Renal cortex interstitium (tissue), 11 donors: ENCODE measurements around the gene LRRC8B. TPM values are rescaled to one million over a fixed set of nuclear protein-coding genes. Genes with fewer than 3 reads are reported as not detected.
"Not testable (repeated sequence)": the region's sequence is repeated elsewhere in the genome, so short reads cannot be mapped to it uniquely, and the experiment has no call there.

Experiments used
- DNase-seq, 11 donors: peaks; one replicate each; pipeline ENCODE4 v3.0.0-alpha.2; 2013; ENCODE audit warnings: low read depth in 9 of 11, low spot score in 4 of 11; ENCODE audit errors: extremely low read depth in 1 of 11
- polyA plus RNA-seq, 3 donors: library from polyadenylated mRNA; unstranded; fragments of 120-200 nt; gene quantifications; one replicate each; pipeline ENCODE4 v1.2.1, GENCODE V29; 2013; ENCODE audit not compliant: insufficient read length in 3 of 3

Gene LRRC8B
- polyA plus RNA-seq, 3 donors: 8.2 to 9.3 (median 8.7) TPM

DNA sequence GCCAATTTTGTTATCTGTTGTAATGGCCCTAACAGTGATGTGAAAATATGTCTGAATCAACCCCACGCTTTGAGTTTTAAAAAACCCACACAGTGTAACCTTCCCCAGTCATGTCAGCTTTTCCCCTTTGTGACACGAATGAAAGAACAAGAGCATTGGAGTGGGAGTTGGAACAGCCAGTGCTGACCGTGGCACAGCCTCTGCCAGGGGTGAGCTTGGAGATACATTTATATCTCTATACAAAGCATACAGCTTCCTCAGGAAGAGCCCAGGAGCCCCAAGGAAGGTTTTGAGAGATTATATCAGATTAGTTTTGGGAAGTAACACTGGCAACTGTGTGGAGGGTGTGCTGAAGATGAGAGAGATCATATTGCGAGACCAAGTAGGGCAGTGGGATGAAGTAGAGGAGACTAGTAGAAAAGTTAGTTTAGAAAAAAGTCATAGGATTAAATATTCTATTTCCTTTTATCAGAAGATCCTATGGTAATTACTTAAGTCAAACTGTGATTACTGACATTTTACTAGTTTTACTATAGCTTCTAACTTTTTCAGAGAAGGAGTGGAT is 15.9 kb downstream of the LRRC8B start:
- no peak for DNase-seq

DNA sequence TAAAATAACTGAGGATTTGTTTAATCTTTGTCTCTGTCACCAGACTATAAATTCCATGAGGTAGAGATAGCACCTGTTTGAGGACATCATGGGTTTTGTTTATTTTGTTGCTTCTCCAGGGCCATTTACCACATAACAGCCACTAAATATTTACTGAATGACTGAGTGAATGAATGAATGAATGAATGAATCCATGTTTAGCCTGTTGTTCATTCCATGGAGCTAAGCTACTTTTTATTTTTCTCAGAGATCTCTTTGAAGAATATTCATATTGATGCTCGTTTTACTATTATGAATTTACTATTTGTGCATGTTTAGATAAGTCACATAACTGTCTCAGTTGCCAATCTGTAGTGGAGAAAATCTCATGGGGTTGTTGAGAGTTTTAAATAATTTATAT is 17.7 kb downstream of the LRRC8B start:
- DNase-seq: no peak

DNA sequence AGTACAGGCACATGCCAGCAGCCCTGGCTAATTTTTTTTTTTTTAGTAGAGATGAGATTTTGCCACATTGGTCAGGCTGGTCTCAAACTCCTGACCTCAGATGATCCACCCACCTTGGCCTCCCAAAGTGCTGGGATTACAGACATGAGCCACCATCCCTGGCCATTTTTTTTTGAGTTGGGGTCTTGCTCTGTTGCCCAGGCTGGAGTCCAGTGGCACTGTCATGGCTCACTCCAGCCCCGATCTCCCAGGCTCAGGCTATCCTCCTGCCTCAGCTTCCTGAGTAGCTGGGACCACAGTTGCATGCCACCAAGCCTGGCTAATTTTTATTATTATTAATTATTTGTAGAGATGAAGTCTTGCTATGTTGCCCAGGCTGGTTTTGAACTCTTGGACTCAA is 19.0 kb downstream of the LRRC8B start:
- not testable (repeated sequence) for DNase-seq

- no peak for DNase-seq
These were observed 20.8 kb downstream of the LRRC8B start for GRCh38 chr1:89545264-89546038.

DNA sequence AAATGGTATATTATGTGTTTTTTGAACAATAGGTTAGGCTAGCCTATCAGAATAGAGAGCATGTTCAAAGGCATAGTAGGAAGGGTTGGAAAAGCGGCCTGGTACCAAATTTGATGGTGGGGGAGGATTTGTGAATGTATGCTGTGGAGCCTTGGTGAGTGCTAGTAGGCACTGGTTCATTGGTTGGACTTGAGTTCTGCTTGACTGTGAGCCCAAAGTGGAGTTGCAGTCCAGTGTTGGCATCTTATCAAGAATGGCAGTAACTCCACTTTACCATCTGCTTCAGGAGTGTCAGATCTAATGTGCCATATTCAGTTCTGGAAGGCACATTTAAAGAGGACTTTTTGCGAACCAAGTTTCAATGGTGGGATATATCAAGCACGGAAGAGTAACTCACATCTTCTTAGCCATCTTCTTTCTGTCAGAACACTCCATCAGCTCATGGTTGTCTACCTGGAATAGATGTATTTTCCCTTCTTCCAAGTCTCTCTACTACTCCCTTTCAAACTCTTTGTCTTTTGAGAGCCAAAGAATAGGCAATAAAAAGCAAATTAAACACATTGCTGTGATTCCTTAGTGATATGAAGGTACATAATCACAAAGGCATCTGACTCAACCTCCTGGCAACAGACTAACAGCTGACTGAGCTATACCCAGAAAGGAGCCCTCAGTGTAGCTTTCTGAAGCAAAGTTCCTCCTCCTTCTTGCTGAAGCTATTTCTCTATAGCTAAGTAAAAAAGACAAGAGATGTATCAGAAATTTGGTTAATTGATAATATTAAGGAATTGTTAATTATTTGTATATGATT is 21.7 kb downstream of the LRRC8B start:
- DNase-seq: no peak

GRCh38 chr1:89546934-89547562 is 22.4 kb downstream of the LRRC8B start:
- DNase-seq: no peak

DNA sequence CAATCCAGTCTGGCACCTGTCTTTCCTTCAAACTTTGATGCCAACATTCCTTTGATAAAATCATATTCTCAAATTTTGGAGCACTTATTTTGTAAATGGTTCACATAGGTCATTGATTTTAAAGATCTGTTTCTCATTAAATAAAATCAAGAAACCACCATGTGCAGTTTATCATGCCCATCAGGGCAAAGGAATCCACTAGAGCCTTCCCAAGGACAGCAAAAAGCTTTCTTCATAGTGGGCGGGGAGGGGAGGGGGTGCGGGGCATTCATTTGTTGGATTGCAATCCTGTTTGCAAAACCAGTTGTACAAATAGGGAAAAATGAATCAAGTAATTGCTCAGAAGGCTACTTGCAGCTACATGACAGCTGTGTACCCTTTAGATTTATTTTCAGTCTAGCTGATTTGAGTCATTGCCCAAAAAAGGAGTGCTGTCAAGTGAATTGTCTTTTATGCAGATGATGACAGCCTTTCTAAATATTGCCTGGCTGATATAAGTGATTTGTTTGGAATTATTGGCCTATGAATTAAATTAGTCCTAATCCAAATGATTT is 23.0 kb downstream of the LRRC8B start:
- no peak for DNase-seq

- no peak for DNase-seq
These were observed 23.7 kb downstream of the LRRC8B start for GRCh38 chr1:89548122-89548857.

DNA sequence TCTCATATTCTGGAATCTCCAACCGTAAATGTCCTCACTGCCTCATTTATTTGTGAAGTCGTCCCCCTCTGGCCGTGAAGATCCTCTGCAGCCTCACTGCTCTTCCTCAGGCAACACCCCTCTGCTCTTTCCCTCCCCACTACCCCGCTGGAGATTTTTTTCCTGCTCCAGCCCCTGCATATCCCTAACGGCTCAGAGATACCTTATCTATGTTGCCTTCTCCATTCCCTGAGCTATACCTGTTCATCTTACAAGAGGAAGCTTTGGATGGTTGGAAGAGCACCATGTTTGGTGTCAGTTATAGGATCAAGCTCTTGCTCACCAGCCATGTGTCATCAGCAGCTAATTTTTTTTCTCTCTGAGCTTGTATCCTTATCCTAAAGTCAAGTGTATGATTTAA is 26.4 kb downstream of the LRRC8B start:
- no peak for DNase-seq

GRCh38 chr1:89552471-89553081 is 27.9 kb downstream of the LRRC8B start:
- no peak for DNase-seq

GRCh38 chr1:89553157-89553556 is 28.5 kb downstream of the LRRC8B start:
- no peak for DNase-seq

GRCh38 chr1:89555550-89555949 is 30.9 kb downstream of the LRRC8B start:
- no peak for DNase-seq

DNA sequence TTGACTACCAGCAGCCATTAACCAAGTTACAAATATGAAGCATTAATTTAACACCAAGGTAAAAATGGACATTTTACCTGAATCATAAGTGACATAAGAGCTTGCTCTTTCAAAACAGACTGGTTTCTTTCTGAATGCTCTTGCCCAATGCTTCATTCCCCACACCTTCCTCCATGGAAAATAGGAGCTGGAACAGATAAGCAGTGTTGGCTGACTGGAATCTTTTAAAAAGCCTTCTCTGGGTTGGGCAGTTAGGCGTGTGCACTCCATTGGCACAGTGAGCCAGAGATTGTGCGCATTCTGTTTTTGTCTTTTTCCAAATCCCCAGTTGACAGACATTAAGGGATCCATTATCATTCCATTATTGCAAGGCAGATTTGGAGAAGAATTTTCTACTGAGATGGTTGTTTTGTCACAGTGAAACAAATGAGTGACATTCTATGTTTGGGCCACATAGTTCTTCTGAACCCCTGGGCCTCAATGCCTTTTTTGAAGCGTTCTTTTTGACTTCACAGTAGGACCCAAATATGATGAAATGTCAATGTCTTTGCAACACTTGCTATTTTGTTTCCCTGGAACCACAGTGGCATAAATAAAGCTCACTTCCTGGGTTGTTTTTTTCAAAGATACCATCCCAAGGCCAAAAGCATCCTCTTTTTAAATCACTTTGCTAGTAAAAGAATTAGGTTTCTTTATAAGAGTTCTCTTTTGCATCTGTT is 32.3 kb downstream of the LRRC8B start:
- no peak for DNase-seq

- DNase-seq: no peak
These were observed 32.8 kb downstream of the LRRC8B start for GRCh38 chr1:89557445-89557825.

DNA sequence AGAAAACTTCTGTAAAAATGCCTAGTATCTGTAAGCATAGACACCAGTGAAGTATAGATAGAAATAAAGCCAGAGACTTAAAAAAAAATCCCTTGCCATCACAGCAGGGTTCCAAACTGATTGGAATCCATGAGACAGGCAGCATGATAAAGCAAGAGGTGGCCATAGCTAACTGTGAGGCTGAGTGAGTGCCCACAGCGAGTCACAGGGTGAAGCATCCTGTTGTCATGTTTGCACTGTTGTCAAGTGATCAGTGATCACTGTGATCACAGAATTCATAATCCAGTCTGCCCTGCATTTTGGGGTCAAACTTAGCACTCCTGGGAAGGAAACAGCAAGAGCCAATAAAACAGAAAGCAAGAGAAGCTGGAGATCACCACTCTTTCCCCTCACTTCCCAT is 33.3 kb downstream of the LRRC8B start:
- DNase-seq: no peak

GRCh38 chr1:89563957-89564604 is 39.5 kb downstream of the LRRC8B start:
- no peak for DNase-seq

- DNase-seq: no peak
These were observed 40.9 kb downstream of the LRRC8B start for GRCh38 chr1:89565521-89565920.
